ENCODE data around the gene GAGE12J.
"Not testable (repeated sequence)": the region's sequence is repeated elsewhere in the genome, so short reads cannot be mapped to it uniquely, and the experiment has no call there.

The GAGE12J gene

GRCh38 chrX:49310371-49310770 lies 11.5 kb upstream of the GAGE12J start:
- DNase-seq, result no peak

- DNase-seq, result no peak
These were observed 9.7 kb upstream of the GAGE12J start for GRCh38 chrX:49312176-49312575.

DNA sequence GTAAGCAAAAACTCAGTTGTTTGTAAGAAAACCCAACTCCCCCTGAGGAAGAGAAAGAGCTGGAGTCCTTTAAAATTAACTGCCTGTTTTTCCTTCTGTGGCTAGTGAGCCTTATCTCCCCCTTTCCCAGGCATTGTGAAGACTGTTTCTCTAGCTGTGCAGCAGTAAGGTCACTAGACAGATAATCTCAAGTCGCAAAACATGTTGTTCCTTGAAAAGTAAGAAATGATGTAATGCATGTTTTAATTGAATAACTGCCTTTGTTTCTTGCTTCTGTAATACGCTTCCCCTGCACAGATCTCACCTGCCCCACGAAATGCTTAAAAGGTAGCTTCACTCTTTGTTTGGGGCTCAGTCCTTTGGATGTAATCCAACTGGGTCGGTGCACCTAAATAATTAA lies 5.8 kb upstream of the GAGE12J start:
- no peak for DNase-seq

- DNase-seq, result not testable (repeated sequence)
These were observed 429 bp downstream of the GAGE12J start for GRCh38 chrX:49322266-49322665.

DNA sequence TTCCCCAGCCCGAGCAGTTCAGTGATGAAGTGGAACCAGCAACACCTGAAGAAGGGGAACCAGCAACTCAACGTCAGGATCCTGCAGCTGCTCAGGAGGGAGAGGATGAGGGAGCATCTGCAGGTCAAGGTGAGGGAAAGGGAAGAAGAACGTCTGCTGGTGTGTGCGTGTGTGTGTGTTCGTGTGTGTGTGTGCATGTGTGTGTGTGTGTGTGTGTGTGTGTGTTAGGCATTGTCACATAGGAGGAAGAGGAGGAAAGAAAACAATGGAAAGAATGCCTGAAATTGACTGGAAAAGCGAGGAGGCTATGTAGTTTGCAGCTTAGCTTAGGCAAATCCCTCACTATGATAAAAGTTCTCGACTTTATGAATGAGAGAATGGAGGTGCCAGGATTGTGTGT lies 1.9 kb downstream of the GAGE12J start:
- DNase-seq, result not testable (repeated sequence)

DNA sequence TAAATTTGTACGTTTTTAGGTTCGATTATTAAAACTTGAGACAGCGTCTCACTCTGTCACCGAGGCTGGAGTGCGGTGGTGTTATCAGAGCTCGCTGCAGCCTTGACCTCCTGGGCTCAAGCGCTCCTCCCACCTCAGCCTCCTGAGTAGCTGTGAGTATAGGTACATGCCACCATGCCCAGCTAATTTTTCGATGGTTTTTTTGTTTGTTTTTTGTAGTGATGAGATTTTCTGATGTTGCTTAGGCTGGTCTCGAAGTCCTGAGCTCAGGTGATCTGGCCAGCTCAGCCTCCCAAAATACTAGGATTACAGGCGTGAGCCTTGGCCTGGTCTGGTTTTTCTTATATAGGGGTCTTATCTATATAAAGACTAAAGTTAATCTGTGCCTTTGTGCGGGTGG lies 8.6 kb downstream of the GAGE12J start:
- DNase-seq, result not testable (repeated sequence)

GRCh38 chrX:49331282-49331681 lies 9.4 kb downstream of the GAGE12J start, which contains the start of gene GAGE13:
TSS of gene GAGE13 (plus strand) at chrX:49331582. CDS start at chrX:49332738, 1,156 bp downstream.
- not testable (repeated sequence) for DNase-seq

DNA sequence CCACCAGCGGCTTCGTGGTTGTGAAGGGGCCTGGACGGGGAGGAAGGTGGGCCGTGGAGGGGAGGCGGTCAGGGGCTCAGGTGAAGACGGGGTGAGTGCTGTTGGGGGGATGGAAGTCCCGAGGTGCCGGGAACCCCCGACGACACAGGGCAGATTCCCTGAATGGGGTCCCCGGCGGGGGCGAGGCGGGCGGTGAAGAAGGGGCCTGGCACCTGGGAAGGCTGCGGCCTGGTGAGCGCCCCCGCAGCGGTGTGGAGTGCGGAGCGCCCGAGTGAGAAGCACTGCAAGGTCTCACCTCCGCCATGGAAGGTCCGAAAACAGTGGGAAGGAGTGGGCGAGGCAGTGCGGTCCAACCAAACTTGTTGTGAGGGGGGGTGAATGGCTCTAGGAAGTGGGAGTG lies 10.0 kb downstream of the GAGE12J start:
- peak in 1 of 5 experiments; percentile 13 for DNase-seq

DNA sequence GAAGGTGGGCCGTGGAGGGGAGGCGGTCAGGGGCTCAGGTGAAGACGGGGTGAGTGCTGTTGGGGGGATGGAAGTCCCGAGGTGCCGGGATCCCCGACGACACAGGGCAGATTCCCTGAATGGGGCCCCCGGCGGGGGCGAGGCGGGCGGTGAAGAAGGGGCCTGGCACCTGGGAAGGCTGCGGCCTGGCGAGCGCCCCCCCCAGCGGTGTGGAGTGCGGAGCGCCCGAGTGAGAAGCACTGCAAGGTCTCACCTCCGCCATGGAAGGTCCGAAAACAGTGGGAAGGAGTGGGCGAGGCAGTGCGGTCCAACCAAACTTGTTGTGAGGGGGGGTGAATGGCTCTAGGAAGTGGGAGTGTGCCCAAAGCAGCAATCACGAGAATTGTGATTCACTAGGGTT lies 19.6 kb downstream of the GAGE12J start:
- not testable (repeated sequence) for DNase-seq

DNA sequence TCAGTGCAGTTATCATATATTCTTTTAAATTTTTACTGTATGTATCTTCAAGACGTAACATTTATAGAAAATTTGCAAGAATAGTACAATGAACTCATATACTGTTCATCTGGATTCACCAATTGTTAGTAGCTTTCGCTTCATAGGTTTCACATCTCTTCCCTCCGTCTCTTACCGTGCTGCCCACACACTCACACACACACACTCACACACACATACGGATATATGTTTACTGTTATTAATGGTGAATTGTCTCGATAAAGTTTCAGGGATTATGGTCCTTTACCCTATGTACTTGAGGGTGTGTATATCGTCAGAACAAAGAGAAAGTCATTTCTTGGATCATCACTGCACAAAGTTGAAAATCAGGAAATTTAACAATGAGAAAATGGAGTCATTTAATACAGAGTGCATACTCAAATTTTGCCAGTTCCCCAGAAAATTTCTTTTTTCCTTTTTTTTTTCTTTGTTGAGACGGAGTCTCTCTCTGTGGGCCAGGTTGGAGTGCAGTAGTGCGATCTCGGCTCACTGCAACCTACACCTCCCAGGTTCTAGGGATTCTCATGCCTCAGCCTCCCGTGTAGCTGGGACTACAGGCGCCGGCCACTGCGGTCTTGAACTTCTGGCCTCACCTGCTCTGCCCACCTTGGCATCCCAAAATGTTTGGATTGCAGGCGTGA lies 22.8 kb downstream of the GAGE12J start:
- DNase-seq, result not testable (repeated sequence)

- DNase-seq, result not testable (repeated sequence)
These were observed 23.6 kb downstream of the GAGE12J start for GRCh38 chrX:49345402-49345801.

DNA sequence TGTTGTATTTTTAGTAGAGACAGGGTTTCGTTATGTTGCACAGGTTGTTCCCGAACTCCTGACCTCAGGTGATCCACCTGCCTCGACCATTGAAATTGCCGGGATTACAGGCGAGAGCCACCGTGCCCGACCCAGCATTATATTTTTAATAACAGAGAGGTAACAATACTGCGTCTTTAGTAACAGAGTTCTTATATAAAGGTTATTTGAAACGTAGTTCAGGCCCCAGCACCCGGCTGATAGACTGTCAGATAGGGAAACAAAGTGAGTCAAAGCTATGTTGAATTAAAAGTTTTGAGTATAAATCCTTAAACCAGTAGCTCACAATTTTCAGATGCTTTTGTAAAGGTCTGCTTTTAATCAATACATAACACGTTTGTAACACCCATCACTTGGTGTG lies 24.3 kb downstream of the GAGE12J start:
- DNase-seq, result not testable (repeated sequence)

All from T-helper 2 cell (primary cell).